Kidney (tissue), 14 donors: ENCODE results near the gene SLC2A10. TPM values are rescaled to one million over a fixed set of nuclear protein-coding genes. Genes with fewer than 3 reads are reported as not detected.

Source experiments
- DNase-seq, 5 donors: peaks; one replicate each; pipeline ENCODE4 v3.0.0-alpha.2; 2013 to 2020
- FAIRE-seq: peaks from 2 replicates; lab custom pipeline; 2012; peaks lifted over from hg19 to GRCh38; lab: Jason Lieb, UNC
- H3K27ac ChIP-seq, 2 donors: one replicate each; pipeline ENCODE4 v1.7.0; 2013; ENCODE audit warnings: low read depth in 2 of 2, low read length in 2 of 2, inconsistent platforms in 1 of 2
- H3K27me3 ChIP-seq: one replicate; pipeline ENCODE4 v1.7.1; 2013; ENCODE audit warnings: low read length, inconsistent platforms; ENCODE audit not compliant: control insufficient read depth, insufficient read depth
- H3K36me3 ChIP-seq, 3 donors: one replicate each; pipeline versions ENCODE4 v1.7.0 to v1.7.1; 2013; ENCODE audit warnings: low read length in 3 of 3, control low read depth in 1 of 3, inconsistent platforms in 1 of 3; ENCODE audit not compliant: insufficient read depth in 3 of 3, control insufficient read depth in 2 of 3
- H3K4me1 ChIP-seq, 3 donors: one replicate each; pipeline versions ENCODE4 v1.7.0 to v1.7.1; 2013; ENCODE audit warnings: low read length in 3 of 3, inconsistent platforms in 1 of 3, low read depth in 1 of 3; ENCODE audit not compliant: control insufficient read depth in 2 of 3, insufficient read depth in 2 of 3
- H3K4me3 ChIP-seq, 3 donors: one replicate each; pipeline versions ENCODE4 v1.7.0 to v1.8.1; 2013; ENCODE audit warnings: low read length in 3 of 3, control low read depth in 1 of 3, inconsistent platforms in 1 of 3
- H3K9ac ChIP-seq, 3 donors: one replicate each; pipeline versions ENCODE4 v1.7.0 to v1.7.1; 2013; ENCODE audit warnings: low read length in 3 of 3, control low read depth in 1 of 3, inconsistent platforms in 1 of 3
- H3K9me3 ChIP-seq, 3 donors: one replicate each; pipeline versions ENCODE4 v1.7.0 to v1.7.1; 2013; ENCODE audit warnings: low read length in 3 of 3, control low read depth in 1 of 3, inconsistent platforms in 1 of 3; ENCODE audit not compliant: control insufficient read depth in 2 of 3, insufficient read depth in 1 of 3
- intact Hi-C: fragments of 100-400 bp; cut with DNase I; formaldehyde crosslinking; loops from one replicate; pipeline ENCODE4 v1.11.1; 2022
- polyA plus RNA-seq: library from polyadenylated mRNA; stranded (reverse); fragments of 350-450 nt; fragmentation: Illumina TruSeq; extraction: RNeasy Lipid Tissue Mini Kit (QIAGEN cat#74804); gene quantifications from one replicate; pipeline ENCODE4 v1.2.3, GENCODE V29; 2014; ENCODE audit warnings: low read depth, low replicate concordance; ENCODE audit not compliant: insufficient read depth
- total RNA-seq: library from RNA; stranded (reverse); fragmentation: NEBNext Ultra II Directional; extraction: Animal tissue kit (Norgen Biotek cat#: 25700); gene quantifications from one replicate; pipeline ENCODE4 v1.2.1, GENCODE V29; 2021
- TF ChIP-seq, protein P1 (sequence below): IDR thresholded peaks from 3 replicates; pipeline ENCODE4 v1.5.1; 2012; ENCODE audit warnings: mild to moderate bottlenecking, moderate library complexity, borderline replicate concordance; ENCODE audit not compliant: insufficient read depth; ENCODE audit errors: extremely low read depth
- donor health status: control.
- donor health status: control.
- donor health status: control.
- donor health status: control.
- donor health status: control.
- donor health status: DM: yes; HTN: yes; CAD: no.
- donor health status: Normal renal cell carcinoma (clear cell type).

Gene SLC2A10
- total and polyA plus RNA-seq, 2 donors from 2014 or later: 3.7 to 7.1 TPM

DNA sequence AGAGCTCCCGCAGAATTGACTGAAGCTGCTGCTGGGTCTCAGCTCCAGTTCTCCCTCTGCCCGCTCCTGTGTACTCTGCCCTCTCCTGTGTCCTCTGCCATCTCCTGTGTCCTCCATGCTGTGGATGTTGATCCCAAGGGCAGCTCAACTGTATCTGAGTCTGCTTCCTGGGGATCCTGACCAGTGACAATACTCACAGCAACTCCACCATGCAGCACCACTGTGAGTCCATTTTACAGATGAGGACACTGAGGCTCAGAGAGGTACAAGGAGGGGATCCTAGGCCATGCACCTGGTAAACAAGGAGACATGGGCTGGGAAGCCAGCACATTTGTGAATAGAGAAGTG is 28.8 kb upstream of the SLC2A10 start:
- FAIRE-seq: no peak

DNA sequence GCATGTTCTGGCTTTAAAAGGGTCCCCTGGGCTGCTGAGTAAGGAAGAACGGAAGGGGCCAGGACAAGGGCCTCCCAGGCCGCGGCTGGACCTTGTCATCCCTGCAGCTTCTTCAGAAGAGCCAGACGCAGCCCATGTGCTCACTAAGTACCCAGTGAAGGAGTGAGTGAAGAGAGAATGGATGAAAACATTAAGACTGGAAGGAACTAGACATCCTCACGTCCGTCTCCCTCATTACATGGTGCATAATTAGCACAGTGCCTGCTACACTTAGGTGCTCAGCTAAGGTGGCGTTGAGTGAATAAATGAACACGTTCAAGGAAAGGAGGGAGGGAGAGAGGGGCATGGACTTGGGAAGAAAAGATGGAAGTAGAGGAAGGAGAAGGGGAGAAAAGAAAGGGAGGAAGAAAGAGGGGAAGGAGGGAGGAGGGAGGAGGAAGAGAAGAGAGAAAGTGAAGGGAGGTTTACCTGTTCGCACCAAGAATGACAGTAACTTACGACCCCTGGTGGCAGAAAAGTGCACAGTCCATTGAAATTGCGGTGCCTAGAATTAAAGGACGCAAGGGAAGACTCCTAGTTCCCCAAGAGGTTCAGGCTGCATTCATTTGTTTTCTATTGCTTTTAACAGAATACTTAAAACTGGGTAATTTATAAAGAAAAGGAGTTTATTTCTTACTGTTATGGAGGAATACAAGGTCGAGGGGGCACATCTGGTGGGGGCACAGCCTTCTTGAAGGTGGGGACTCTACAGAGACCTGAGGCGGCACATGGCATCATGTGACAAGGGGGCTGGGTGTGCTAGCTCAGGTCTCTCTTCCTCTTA is 28.2 kb upstream of the SLC2A10 start:
- Histone ChIP-seq H3K4me1 (peaks cover 2 to 6% (median 5%) of the 10 kb centered on the region in 3 donors), H3K27ac (no peak overlapping the region), H3K27me3 (no peaks in the 10 kb centered on the region), H3K9me3 (no peaks in the 10 kb centered on the region), H3K4me3 (no peak overlapping the region), H3K36me3 (peaks cover 0 to 6% (median 0%) of the 10 kb centered on the region in 3 donors), H3K9ac (no peak overlapping the region)
- DNase-seq (peak in 4 of 5 donors; percentile 71 to 82 (median 78)), FAIRE-seq (no peak)
- TF ChIP-seq, protein P1, sequence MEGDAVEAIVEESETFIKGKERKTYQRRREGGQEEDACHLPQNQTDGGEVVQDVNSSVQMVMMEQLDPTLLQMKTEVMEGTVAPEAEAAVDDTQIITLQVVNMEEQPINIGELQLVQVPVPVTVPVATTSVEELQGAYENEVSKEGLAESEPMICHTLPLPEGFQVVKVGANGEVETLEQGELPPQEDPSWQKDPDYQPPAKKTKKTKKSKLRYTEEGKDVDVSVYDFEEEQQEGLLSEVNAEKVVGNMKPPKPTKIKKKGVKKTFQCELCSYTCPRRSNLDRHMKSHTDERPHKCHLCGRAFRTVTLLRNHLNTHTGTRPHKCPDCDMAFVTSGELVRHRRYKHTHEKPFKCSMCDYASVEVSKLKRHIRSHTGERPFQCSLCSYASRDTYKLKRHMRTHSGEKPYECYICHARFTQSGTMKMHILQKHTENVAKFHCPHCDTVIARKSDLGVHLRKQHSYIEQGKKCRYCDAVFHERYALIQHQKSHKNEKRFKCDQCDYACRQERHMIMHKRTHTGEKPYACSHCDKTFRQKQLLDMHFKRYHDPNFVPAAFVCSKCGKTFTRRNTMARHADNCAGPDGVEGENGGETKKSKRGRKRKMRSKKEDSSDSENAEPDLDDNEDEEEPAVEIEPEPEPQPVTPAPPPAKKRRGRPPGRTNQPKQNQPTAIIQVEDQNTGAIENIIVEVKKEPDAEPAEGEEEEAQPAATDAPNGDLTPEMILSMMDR: peak; percentile 74
- intact Hi-C loops: no loop called here

More for the DNA sequence above, 28.8 kb upstream of the SLC2A10 start:
- H3K27me3 ChIP-seq: no peaks in the 10 kb centered on the region
- no peak overlapping the region for H3K4me3 ChIP-seq
- TF ChIP-seq, protein P1: no peak
- peaks cover 2 to 6% (median 5%) of the 10 kb centered on the region in 3 donors for H3K4me1 ChIP-seq
- H3K9ac ChIP-seq: no peak overlapping the region
- H3K27ac ChIP-seq: no peak overlapping the region
- peaks cover 0 to under 1% (median 0%) of the 10 kb centered on the region in 3 donors for H3K36me3 ChIP-seq
- DNase-seq: no peak
- H3K9me3 ChIP-seq: no peaks in the 10 kb centered on the region
- intact Hi-C loops: no loop called here

DNA sequence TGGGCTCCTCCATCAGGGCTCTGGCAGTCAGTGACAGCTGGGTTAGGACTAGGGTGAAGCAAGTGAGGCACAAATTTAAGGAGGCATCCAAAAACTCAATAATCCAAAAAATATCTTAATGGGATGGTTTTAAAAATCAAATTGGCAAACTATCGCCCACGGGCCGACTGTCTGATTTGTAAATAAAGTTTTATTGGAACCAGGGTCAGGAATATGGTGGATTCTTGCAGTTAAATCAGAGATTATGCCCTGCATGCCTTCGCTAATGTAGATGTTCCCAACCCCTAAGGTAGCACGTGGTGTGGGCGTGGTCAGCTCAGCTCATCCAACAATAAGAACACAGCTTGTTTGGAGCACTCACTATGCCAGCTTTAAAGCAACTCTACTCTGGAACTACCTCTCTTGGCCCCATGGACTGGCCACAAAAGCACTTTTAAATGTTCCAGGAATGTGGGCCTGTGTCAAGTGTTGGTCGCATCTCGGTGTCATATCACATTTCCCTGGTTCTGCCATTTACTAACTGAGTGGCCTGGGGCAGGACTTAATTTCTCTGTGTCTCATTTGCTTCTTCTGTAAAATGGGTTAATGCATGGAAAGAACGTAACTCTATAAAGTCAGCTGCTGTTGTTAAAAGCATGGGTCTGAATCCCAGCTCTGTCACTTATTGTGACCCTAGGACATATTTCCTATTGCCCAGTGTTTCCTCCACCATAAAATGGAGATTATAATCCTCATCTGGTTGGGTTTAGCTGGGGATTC is 27.2 kb upstream of the SLC2A10 start:
- no peak for FAIRE-seq
- no peak overlapping the region for H3K9ac ChIP-seq
- H3K27me3 ChIP-seq: no peaks in the 10 kb centered on the region
- no peak overlapping the region for H3K27ac ChIP-seq
- intact Hi-C loops: no loop called here
- DNase-seq: no peak
- no peak overlapping the region for H3K4me3 ChIP-seq
- TF ChIP-seq, protein P1: no peak
- peaks cover 0 to 14% (median 0%) of the 10 kb centered on the region in 3 donors for H3K36me3 ChIP-seq
- peaks cover 2 to 7% (median 5%) of the 10 kb centered on the region in 3 donors for H3K4me1 ChIP-seq
- H3K9me3 ChIP-seq: no peaks in the 10 kb centered on the region
